ENCODE measurements around the gene JARID2.

JARID2 gene

GRCh38 chr6:15313367-15313766 is 67.5 kb downstream of the JARID2 start:
- TF ChIP-seq GATA3 (IDR thresholded peaks at IDR 0.05; ENCODE audit: low read depth, low read length) (no peak), GATA2 (IDR thresholded peaks at IDR 0.05; ENCODE audit: low read depth, low read length) (no peak)

DNA sequence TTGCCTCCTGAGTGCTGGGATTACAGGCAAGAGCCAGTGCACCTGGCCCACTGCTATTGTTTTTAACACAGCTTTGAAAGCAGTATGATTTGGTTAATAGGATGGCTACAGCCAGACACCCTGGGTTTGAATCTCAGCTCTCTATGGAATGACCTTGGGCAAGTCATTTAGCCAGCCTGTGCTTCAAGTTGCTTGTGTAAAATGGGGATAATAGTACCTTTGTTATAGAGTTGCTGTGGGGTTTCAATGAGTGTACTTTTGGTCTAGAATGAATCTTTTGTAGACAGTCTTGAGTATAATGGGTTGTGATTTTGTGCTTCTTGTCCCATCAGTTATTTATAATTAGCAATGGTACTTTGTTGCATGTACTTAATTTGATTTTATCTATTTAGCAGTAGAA is 70.9 kb downstream of the JARID2 start:
- TF ChIP-seq GATA3 (IDR thresholded peaks at IDR 0.05; ENCODE audit: low read depth, low read length), result no peak
- no peak for TF ChIP-seq GATA2 (IDR thresholded peaks at IDR 0.05; ENCODE audit: low read depth, low read length)

- TF ChIP-seq GATA2 (IDR thresholded peaks at IDR 0.05; ENCODE audit: low read depth, low read length) (no peak), GATA3 (IDR thresholded peaks at IDR 0.05; ENCODE audit: low read depth, low read length) (no peak)
Observed at GRCh38 chr6:15317251-15317650, 71.4 kb downstream of the JARID2 start.

GRCh38 chr6:15317934-15318902 is 72.3 kb downstream of the JARID2 start:
- TF ChIP-seq GATA2 (IDR thresholded peaks at IDR 0.05; ENCODE audit: low read depth, low read length) (no peak), GATA3 (IDR thresholded peaks at IDR 0.05; ENCODE audit: low read depth, low read length) (no peak)

DNA sequence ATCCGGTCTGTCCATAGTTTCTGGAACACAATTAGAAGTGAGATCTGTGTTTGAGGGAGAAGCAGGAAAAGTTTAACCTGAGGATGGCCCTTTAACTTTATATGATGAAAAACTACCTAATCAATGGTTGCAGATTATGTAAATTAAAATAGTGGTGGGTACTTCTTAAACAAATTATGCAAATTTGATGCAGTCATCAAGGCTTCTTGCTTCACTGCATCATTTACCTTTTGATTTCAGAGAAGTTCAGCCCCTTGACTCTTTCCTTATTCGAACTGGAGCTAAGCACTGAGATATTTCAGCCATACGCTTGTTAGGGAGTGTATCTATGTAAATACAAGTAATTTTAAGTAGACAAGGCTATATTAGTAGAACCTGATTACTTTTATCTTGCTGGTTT is 73.8 kb downstream of the JARID2 start:
- TF ChIP-seq GATA2 (IDR thresholded peaks at IDR 0.05; ENCODE audit: low read depth, low read length) (no peak), GATA3 (IDR thresholded peaks at IDR 0.05; ENCODE audit: low read depth, low read length) (no peak)

DNA sequence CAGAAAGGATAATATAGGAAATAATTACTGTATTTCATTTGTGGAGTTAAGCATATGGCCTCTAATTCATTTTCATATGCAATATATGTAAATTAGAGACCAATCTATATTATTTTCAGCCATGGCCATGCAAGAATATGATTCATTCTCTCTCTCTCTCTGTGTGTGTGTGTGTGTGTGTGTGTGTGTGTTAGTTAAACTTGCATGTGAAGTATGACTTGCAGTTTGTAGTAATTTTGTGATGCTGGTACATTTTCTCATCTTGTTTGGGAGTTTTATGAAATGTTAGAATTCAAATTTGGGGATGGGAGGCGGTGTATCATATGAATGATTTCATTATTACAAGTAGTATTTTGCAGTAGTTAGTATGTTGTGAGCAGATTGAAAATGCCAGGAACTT is 74.8 kb downstream of the JARID2 start:
- no peak for TF ChIP-seq GATA3 (IDR thresholded peaks at IDR 0.05; ENCODE audit: low read depth, low read length)
- TF ChIP-seq GATA2 (IDR thresholded peaks at IDR 0.05; ENCODE audit: low read depth, low read length), result no peak

DNA sequence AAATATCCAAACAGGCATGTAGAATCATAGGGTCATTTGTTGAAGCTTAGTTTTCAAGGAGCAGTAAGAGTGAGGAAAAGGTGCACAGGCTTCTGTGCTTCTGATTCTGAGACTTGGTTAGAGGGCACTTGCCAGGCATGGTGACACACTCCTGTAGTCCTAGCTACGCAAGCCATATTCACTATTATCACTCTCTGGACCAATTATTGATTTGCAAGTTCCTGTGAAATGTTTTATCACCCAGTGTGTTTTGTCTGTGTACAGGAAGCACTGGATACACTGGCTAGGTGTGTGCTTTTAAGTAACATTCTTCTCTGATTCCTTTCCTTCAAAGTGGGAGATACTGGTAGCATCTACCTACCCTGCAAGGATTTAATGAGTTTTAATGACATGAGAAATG is 76.3 kb downstream of the JARID2 start:
- TF ChIP-seq GATA3 (IDR thresholded peaks at IDR 0.05; ENCODE audit: low read depth, low read length) (no peak), GATA2 (IDR thresholded peaks at IDR 0.05; ENCODE audit: low read depth, low read length) (no peak)

- TF ChIP-seq GATA3 (IDR thresholded peaks at IDR 0.05; ENCODE audit: low read depth, low read length) (no peak), GATA2 (IDR thresholded peaks at IDR 0.05; ENCODE audit: low read depth, low read length) (no peak)
Observed at GRCh38 chr6:15322781-15323536, 77.1 kb downstream of the JARID2 start.

DNA sequence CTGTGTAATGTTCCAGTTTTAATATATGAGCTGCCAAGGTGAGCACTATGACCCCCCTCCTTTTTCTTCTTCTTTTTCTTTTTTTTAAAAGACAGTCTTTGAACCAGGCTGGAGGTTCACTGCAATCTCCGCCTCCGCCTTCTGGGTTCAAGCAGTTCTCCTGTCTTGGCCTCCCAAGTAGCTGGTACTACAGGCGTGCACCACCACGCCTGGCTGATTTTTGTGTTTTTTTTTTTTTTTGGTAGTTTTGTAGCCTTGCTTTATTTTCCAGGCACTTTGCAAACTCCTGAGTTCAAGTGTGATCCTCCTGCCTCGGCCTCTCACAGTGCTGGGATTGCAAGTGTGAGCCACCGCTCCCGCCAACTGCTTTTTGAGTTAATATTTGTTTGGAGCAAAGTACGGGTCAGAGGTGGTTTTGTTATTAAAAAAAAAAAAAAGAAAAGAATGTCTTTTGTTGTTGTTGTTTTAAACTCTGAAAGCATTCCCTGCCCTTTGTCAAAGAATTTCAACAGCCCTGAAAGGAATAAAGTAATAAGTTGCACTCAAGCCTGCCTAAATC is 78.6 kb downstream of the JARID2 start:
- TF ChIP-seq GATA3 (IDR thresholded peaks at IDR 0.05; ENCODE audit: low read depth, low read length) (no peak), GATA2 (IDR thresholded peaks at IDR 0.05; ENCODE audit: low read depth, low read length) (no peak)

DNA sequence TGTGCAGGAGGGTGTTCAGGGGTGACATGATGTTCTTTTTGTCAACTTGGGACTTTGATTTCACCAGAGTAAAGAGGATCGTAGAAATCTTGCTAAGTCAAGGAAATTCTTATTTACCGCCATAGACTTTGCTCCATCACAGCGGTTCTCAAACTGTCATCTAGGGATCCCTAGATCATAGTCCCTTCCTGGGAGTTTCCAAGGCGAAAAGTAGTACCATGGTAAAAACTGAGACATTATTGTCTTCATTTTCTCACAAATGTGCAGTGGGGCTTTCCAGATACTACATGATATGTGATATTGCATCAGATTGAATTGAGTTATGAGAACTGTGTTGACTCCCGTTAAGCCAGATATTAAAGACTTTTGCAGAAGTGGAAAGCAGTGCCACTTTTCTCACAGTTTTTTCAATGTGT is 79.7 kb downstream of the JARID2 start:
- TF ChIP-seq GATA3 (IDR thresholded peaks at IDR 0.05; ENCODE audit: low read depth, low read length) (no peak), GATA2 (IDR thresholded peaks at IDR 0.05; ENCODE audit: low read depth, low read length) (no peak)

DNA sequence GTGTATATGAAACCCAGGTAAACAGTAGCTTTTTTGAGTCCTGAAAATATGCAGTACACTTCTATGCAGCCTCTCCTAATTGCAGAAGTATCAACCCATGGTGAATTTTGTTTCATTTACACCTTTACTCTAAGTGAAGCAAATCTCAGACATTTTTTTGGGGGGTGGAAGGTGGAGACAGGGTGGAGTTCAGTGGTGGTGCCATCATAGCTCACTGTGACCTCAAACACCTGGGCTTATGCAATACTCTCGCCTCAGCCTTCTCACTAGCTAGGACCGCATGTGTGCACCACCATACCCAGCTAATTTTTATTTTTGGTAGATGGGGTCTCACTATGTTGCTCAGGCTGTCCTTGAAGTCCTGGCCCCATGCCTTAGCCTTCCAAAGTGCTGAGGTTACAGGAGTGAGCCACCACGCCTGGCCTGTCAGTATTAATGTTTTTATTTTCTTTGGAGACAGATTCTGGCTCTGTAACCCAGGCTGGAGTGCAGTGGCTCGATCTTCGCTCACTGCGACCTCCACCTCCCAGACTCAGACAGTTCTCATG is 80.3 kb downstream of the JARID2 start:
- TF ChIP-seq GATA2 (IDR thresholded peaks at IDR 0.05; ENCODE audit: low read depth, low read length), result no peak

- TF ChIP-seq GATA2 (IDR thresholded peaks at IDR 0.05; ENCODE audit: low read depth, low read length) (no peak), GATA3 (IDR thresholded peaks at IDR 0.05; ENCODE audit: low read depth, low read length) (no peak)
Observed at GRCh38 chr6:15327271-15327670, 81.4 kb downstream of the JARID2 start.

- TF ChIP-seq GATA3 (IDR thresholded peaks at IDR 0.05; ENCODE audit: low read depth, low read length) (no peak), GATA2 (IDR thresholded peaks at IDR 0.05; ENCODE audit: low read depth, low read length) (no peak)
Observed at GRCh38 chr6:15329197-15329671, 83.4 kb downstream of the JARID2 start.

Data from SH-SY5Y (cell line).